ENCODE results near the gene HOXB8.

HOXB8 gene

GRCh38 chr17:48610282-48611211 lies 4.5 kb downstream of the HOXB8 start, which contains the start of gene HOXB7:
Gene HOXB7, minus strand, starts transcription at chr17:48611017. Its CDS starts 99 bp downstream, at chr17:48610918.
- DNase-seq (ENCODE audit: low spot score), result peak; percentile 18

GRCh38 chr17:48609759-48610281 lies 5.3 kb downstream of the HOXB8 start:
- no peak for DNase-seq (ENCODE audit: low spot score)

GRCh38 chr17:48609033-48609432 lies 6.1 kb downstream of the HOXB8 start:
- no peak for DNase-seq (ENCODE audit: low spot score)

- DNase-seq (ENCODE audit: low spot score), result no peak
These were observed 6.6 kb downstream of the HOXB8 start for GRCh38 chr17:48608494-48608834.

- no peak for DNase-seq (ENCODE audit: low spot score)
These were observed 8.0 kb downstream of the HOXB8 start for GRCh38 chr17:48606892-48607614.

- DNase-seq (ENCODE audit: low spot score), result no peak
These were observed 8.9 kb downstream of the HOXB8 start for GRCh38 chr17:48605991-48606891.

- DNase-seq (ENCODE audit: low spot score), result no peak
These were observed 9.6 kb downstream of the HOXB8 start for GRCh38 chr17:48605409-48605919.

- DNase-seq (ENCODE audit: low spot score), result no peak
These were observed 10.2 kb downstream of the HOXB8 start, which contains the start of gene HOXB6 for GRCh38 chr17:48604770-48605329. Gene HOXB6, minus strand, starts transcription at chr17:48604986. Its CDS starts 6,836 bp downstream, at chr17:48598150.

- DNase-seq (ENCODE audit: low spot score), result no peak
These were observed 10.9 kb downstream of the HOXB8 start for GRCh38 chr17:48603959-48604769.

GRCh38 chr17:48601539-48602425 lies 13.3 kb downstream of the HOXB8 start:
- no peak for DNase-seq (ENCODE audit: low spot score)

- no peak for DNase-seq (ENCODE audit: low spot score)
These were observed 13.9 kb downstream of the HOXB8 start for GRCh38 chr17:48601207-48601538.

GRCh38 chr17:48600244-48601098 lies 14.6 kb downstream of the HOXB8 start:
- DNase-seq (ENCODE audit: low spot score), result no peak

- no peak for DNase-seq (ENCODE audit: low spot score)
These were observed 15.7 kb downstream of the HOXB8 start for GRCh38 chr17:48599354-48599753.

- no peak for DNase-seq (ENCODE audit: low spot score)
These were observed 16.4 kb downstream of the HOXB8 start for GRCh38 chr17:48598736-48599135.

- DNase-seq (ENCODE audit: low spot score), result no peak
These were observed 17.1 kb downstream of the HOXB8 start for GRCh38 chr17:48597778-48598631.

GRCh38 chr17:48597528-48597777 lies 17.6 kb downstream of the HOXB8 start:
- no peak for DNase-seq (ENCODE audit: low spot score)

- no peak for DNase-seq (ENCODE audit: low spot score)
These were observed 18.2 kb downstream of the HOXB8 start for GRCh38 chr17:48596735-48597527.
